Memory B cell (primary cell): ENCODE results near the gene HAVCR1.
"Not testable (repeated sequence)": the region's sequence is repeated elsewhere in the genome, so short reads cannot be mapped to it uniquely, and the experiment has no call there.

Experiments used
- ATAC-seq: fragments of 150-1000 bp; cut with Tn5 transposase; 2 replicates; pipeline ENCODE4 v1.10.0; 2021; ENCODE audit warnings: low read depth, mild to moderate bottlenecking, moderate library complexity
- DNase-seq, 2 donors: peaks; one replicate each; pipeline ENCODE4 v3.0.0; 2022; ENCODE audit warnings: low spot score in 2 of 2
- H3K27ac Mint-ChIP-seq: one replicate; pipeline ENCODE4 v1.8.0; 2022; ENCODE audit warnings: mild to moderate bottlenecking, moderate library complexity, mixed read lengths
- H3K27me3 Mint-ChIP-seq: one replicate; pipeline ENCODE4 v1.8.0; 2022; ENCODE audit warnings: mixed read lengths
- H3K36me3 Mint-ChIP-seq: one replicate; pipeline ENCODE4 v1.8.0; 2022; ENCODE audit warnings: mild to moderate bottlenecking, mixed read lengths
- H3K4me1 Mint-ChIP-seq: one replicate; pipeline ENCODE4 v1.8.0; 2022; ENCODE audit warnings: mixed read lengths
- H3K4me3 Mint-ChIP-seq: one replicate; pipeline ENCODE4 v1.8.0; 2022; ENCODE audit warnings: mild to moderate bottlenecking, moderate library complexity, mixed read lengths
- H3K9me3 Mint-ChIP-seq: one replicate; pipeline ENCODE4 v1.8.0; 2022; ENCODE audit warnings: mixed read lengths

The HAVCR1 gene

DNA sequence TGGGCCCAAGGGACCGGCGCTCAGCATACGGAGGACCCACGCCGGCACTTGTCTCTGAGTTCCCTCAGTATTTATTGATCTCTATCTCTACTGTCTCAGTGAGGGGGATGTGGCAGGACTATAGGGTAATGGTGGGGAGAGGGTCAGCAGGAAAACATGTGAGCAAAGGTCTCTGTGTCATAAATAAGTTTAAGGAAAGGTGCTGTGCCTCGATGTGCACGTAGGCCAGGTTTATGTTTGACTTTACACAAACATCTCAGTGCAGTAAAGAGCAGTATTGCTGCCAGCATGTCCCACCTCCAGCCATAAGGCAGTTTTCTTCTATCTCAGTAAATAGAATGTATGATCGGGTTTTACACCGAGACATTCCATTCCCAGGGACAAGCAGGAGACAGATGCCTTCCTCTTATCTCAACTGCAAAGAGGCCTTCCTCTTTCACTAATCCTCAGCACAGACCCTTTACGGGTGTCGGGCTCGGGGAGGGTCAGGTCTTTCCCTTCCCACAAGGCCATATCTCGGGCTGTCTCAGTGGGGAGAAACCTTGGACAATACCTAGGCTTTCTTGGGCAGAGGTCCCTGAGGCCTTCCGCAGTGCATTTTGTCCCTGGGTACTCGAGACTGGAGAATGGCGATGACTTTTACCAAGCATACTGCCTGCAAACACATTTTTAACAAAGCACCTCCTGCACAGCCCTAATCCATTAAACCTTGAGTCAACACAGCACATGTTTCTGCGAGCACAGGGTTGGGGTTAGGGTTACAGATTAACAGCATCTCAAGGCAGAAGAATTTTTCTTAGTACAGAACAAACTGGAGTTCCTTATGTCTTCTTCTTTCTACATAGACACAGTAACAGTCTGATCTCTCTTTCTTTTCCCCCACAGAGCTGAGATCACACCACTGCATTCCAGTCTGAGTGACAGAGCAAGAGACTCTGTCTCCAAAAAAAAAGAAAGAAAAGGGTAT, 24.5 kb downstream of the HAVCR1 start:
- H3K4me1 Mint-ChIP-seq, DNase-seq, H3K27me3 Mint-ChIP-seq, H3K36me3 Mint-ChIP-seq, H3K4me3 Mint-ChIP-seq, ATAC-seq, H3K27ac Mint-ChIP-seq, H3K9me3 Mint-ChIP-seq: not testable (repeated sequence)

DNA sequence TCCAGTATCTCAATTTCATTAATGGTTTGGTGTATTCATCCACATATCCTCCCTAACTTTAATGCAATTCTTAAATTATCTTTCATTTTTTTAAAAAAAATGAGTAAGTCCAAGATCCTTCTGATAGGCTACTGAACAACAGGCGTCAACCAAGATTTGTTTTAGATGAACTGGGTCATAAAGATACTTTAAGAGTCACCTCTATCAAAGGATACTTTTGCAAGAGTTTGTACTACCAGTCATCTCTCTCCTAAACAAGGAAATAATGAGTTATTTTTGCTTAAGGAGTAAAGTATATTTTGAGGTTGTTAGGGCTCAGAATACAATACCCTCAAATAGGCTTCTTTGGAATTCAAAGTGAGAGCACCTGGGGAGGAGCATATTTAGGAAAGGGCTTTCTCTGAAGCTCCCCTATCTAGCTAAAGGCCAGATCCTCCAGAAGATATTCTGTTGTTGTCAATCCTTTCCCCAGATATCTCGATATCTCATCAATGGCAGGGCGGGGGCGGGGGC, 25.8 kb downstream of the HAVCR1 start:
- no peak for DNase-seq
- H3K27me3 Mint-ChIP-seq = peaks cover 5% of the 10 kb centered on the region
- H3K27ac Mint-ChIP-seq = no peak overlapping the region
- ATAC-seq = no peak
- no peak overlapping the region for H3K4me3 Mint-ChIP-seq
- no peaks in the 10 kb centered on the region for H3K9me3 Mint-ChIP-seq
- no peaks in the 10 kb centered on the region for H3K4me1 Mint-ChIP-seq
- H3K36me3 Mint-ChIP-seq = no peaks in the 10 kb centered on the region

- Mint-ChIP-seq H3K27ac (no peak overlapping the region), H3K4me3 (no peak overlapping the region), H3K9me3 (no peaks in the 10 kb centered on the region), H3K27me3 (peaks cover 4% of the 10 kb centered on the region), H3K4me1 (no peaks in the 10 kb centered on the region), H3K36me3 (no peaks in the 10 kb centered on the region)
- no peak for DNase-seq
- ATAC-seq = no peak
Measured at GRCh38 chr5:157030692-157031091, 28.2 kb downstream of the HAVCR1 start.

GRCh38 chr5:157029457-157029856, 29.5 kb downstream of the HAVCR1 start:
- Mint-ChIP-seq H3K4me1 (peaks cover 4% of the 10 kb centered on the region), H3K27me3 (peaks cover 4% of the 10 kb centered on the region), H3K9me3 (no peaks in the 10 kb centered on the region), H3K36me3 (no peaks in the 10 kb centered on the region), H3K4me3 (no peak overlapping the region), H3K27ac (no peak overlapping the region)
- DNase-seq = no peak
- no peak for ATAC-seq

- not testable (repeated sequence) for H3K4me1 Mint-ChIP-seq, DNase-seq, H3K4me3 Mint-ChIP-seq, H3K27ac Mint-ChIP-seq, H3K36me3 Mint-ChIP-seq, ATAC-seq, H3K27me3 Mint-ChIP-seq, H3K9me3 Mint-ChIP-seq
Measured at GRCh38 chr5:157027663-157028062, 31.3 kb downstream of the HAVCR1 start.

- Mint-ChIP-seq H3K9me3 (no peaks in the 10 kb centered on the region), H3K4me3 (no peak overlapping the region), H3K4me1 (peaks cover 4% of the 10 kb centered on the region), H3K27ac (no peak overlapping the region), H3K36me3 (no peaks in the 10 kb centered on the region), H3K27me3 (peaks cover 2% of the 10 kb centered on the region)
- DNase-seq = no peak
- no peak for ATAC-seq
Measured at GRCh38 chr5:157026789-157027424, 32.0 kb downstream of the HAVCR1 start.

DNA sequence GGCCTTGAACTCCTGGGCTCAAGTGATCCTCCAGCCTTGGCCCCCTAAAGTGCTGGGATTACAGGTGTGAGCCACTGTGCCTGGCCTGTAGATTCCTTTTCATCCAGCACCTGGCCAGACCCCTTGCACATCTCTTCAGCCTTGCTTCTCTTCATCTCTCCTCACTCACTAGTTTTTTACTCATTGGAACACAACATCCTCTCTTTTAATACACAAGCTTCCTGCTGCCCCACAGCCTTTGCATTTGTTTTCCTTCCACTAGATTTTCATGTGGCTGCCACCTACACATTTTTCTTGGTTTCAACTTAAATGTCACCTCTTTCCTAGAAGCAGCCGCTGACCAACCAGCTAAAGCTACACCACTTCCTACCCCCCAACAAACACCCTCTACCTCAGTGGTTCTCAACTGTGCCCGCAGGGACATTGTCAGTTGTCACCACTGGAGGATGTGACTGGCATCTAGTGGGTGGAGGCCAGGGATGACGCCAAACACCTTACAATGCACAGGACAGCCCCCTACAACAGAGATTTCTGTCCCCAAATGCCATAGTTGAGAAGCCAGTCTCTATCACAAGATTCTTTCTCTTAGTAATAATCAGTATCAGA, 33.7 kb downstream of the HAVCR1 start:
- no peak overlapping the region for H3K27ac Mint-ChIP-seq
- no peak for ATAC-seq
- peaks cover 2% of the 10 kb centered on the region for H3K27me3 Mint-ChIP-seq
- DNase-seq = no peak
- H3K4me1 Mint-ChIP-seq = peaks cover 4% of the 10 kb centered on the region
- H3K36me3 Mint-ChIP-seq = no peaks in the 10 kb centered on the region
- no peaks in the 10 kb centered on the region for H3K9me3 Mint-ChIP-seq
- H3K4me3 Mint-ChIP-seq = no peak overlapping the region

GRCh38 chr5:157024208-157024959, 34.5 kb downstream of the HAVCR1 start:
- Mint-ChIP-seq H3K27ac (no peak overlapping the region), H3K27me3 (peaks cover 2% of the 10 kb centered on the region), H3K4me3 (no peak overlapping the region), H3K9me3 (no peaks in the 10 kb centered on the region), H3K36me3 (no peaks in the 10 kb centered on the region), H3K4me1 (peaks cover 4% of the 10 kb centered on the region)
- ATAC-seq (no peak), DNase-seq (no peak)

DNA sequence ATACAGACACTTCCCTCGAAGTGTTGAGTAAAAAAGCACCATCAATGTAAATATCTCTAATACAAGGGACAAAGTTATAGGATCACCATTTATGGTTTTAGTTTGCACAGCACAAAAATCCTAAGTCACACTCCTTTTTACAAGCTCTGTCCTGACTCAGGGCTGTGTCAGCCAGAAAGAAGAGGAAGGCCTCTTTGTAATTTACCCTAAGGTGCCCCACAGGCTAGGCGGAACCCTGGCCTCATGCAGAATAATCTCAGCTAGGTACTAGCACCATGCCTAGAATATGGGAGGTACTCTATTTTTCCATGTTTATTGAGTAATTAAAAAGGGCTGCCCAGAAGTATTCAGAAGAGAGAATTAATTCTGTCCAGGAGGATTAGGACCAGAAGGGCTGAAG, 36.9 kb downstream of the HAVCR1 start:
- no peak for ATAC-seq
- no peak for DNase-seq
- Mint-ChIP-seq H3K27me3 (no peaks in the 10 kb centered on the region), H3K27ac (no peak overlapping the region), H3K4me1 (peaks cover 4% of the 10 kb centered on the region), H3K4me3 (no peak overlapping the region), H3K36me3 (no peaks in the 10 kb centered on the region), H3K9me3 (no peaks in the 10 kb centered on the region)

DNA sequence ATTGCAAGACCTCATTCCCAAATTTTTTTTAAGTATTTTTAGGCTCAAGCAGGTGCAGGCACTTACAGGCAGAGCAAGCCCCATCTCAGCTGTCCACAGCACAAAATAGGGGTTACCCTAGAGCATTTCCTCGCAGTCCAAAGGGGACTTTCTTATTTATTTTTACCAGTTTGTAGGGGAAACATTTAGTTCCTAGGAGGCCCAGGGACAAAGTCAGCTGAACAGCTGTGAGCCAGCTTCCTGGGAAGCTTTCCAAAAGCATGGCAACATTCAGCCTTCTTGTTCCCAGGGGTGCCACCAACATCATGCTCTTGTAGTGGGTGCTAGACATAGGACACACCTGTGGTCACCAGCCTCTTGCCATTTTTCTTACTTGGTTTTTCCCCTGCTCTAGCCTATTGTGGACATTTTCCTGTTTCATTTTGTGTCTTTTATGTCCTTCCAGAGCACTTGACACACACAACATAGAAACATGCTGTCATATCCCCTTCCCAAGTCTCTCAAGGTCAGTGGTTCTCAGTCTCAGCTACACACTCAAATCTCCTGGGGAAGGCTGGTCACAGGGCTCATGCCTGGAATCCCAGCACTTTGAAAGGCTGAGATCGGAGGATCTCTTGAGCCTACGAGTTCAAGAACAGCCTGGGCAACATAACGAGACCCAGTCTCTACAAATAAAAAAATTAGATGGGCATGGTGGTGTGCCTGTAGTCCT, 38.2 kb downstream of the HAVCR1 start:
- H3K36me3 Mint-ChIP-seq = no peaks in the 10 kb centered on the region
- DNase-seq = no peak
- H3K27ac Mint-ChIP-seq = no peak overlapping the region
- ATAC-seq = no peak
- peaks cover 4% of the 10 kb centered on the region for H3K4me1 Mint-ChIP-seq
- no peaks in the 10 kb centered on the region for H3K27me3 Mint-ChIP-seq
- peaks cover 2% of the 10 kb centered on the region for H3K9me3 Mint-ChIP-seq
- H3K4me3 Mint-ChIP-seq = no peak overlapping the region

DNA sequence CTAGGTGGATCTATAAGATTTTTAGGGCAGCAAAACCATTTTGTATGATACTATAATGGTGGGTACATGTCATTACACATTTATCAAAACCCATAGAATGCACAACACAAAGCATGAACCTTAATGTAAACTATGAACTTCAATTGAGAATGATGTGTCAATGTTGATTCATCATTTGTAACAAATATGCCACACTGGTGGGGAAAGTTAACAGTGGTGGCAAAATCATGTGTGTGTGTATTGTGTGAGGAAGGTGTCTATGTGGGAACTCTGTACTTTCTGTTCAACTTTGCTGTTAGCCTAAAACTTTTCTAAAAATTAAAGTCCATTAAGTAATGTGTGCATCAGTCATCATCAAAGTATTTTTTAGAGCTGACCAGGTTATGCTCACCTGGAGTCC, 38.9 kb downstream of the HAVCR1 start:
- Mint-ChIP-seq H3K27ac (no peak overlapping the region), H3K4me1 (peaks cover under 1% of the 10 kb centered on the region), H3K9me3 (peaks cover 2% of the 10 kb centered on the region), H3K4me3 (no peak overlapping the region), H3K36me3 (no peaks in the 10 kb centered on the region), H3K27me3 (peaks cover under 1% of the 10 kb centered on the region)
- DNase-seq (no peak), ATAC-seq (no peak)

DNA sequence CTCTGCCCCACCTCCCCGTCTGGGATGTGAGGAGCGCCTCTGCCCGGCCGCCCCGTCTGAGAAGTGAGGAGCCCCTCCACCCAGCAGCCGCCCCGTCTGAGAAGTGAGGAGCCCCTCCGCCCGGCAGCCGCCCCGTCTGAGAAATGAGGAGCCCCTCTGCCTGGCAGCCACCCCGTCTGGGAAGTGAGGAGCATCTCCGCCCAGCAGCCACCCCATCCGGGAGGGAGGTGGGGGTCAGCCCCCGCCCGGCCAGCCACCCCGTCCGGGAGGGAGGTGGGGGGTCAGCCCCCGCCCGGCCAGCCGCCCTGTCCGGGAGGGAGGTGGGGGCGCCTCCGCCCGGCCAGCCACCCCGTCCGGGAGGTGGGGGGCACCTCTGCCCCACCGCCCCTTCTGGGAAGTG, 44.8 kb downstream of the HAVCR1 start:
- H3K4me1 Mint-ChIP-seq, H3K4me3 Mint-ChIP-seq, H3K9me3 Mint-ChIP-seq, DNase-seq, ATAC-seq, H3K27ac Mint-ChIP-seq, H3K27me3 Mint-ChIP-seq, H3K36me3 Mint-ChIP-seq: not testable (repeated sequence)

GRCh38 chr5:157006262-157006661, 52.7 kb downstream of the HAVCR1 start:
- H3K27ac Mint-ChIP-seq = no peak overlapping the region
- peaks cover 4% of the 10 kb centered on the region for H3K9me3 Mint-ChIP-seq
- ATAC-seq (no peak), DNase-seq (no peak)
- H3K4me3 Mint-ChIP-seq = no peak overlapping the region
- H3K36me3 Mint-ChIP-seq = peaks cover 3% of the 10 kb centered on the region
- peaks cover 11% of the 10 kb centered on the region for H3K27me3 Mint-ChIP-seq
- no peaks in the 10 kb centered on the region for H3K4me1 Mint-ChIP-seq
